ENCODE data around the gene FRY.

Gene FRY

GRCh38 chr13:32176696-32177095 is 145.1 kb downstream of the FRY start:
- no peak for DNase-seq

GRCh38 chr13:32178763-32179162 is 147.2 kb downstream of the FRY start:
- no peak for DNase-seq

- no peak for DNase-seq
Observed at GRCh38 chr13:32179708-32180107, 148.1 kb downstream of the FRY start.

GRCh38 chr13:32187651-32188050 is 156.1 kb downstream of the FRY start:
- DNase-seq: no peak

GRCh38 chr13:32191452-32191998 is 160.0 kb downstream of the FRY start:
- no peak for DNase-seq

GRCh38 chr13:32195713-32196112 is 164.1 kb downstream of the FRY start:
- DNase-seq: no peak

- no peak for DNase-seq
Observed at GRCh38 chr13:32199168-32199567, 167.6 kb downstream of the FRY start.

GRCh38 chr13:32200741-32201140 is 169.2 kb downstream of the FRY start:
- DNase-seq: no peak

- no peak for DNase-seq
Observed at GRCh38 chr13:32201809-32202208, 170.2 kb downstream of the FRY start.

GRCh38 chr13:32202268-32202667 is 170.7 kb downstream of the FRY start:
- no peak for DNase-seq

GRCh38 chr13:32203221-32203620 is 171.6 kb downstream of the FRY start:
- no peak for DNase-seq

GRCh38 chr13:32203736-32204135 is 172.2 kb downstream of the FRY start:
- no peak for DNase-seq

- no peak for DNase-seq
Observed at GRCh38 chr13:32205431-32206096, 174.0 kb downstream of the FRY start.

GRCh38 chr13:32206097-32206740 is 174.6 kb downstream of the FRY start:
- DNase-seq: no peak

- no peak for DNase-seq
Observed at GRCh38 chr13:32208860-32209259, 177.3 kb downstream of the FRY start.

GRCh38 chr13:32209652-32210051 is 178.1 kb downstream of the FRY start:
- peak; percentile 12 to 49 (median 26) for DNase-seq

- DNase-seq: no peak
Observed at GRCh38 chr13:32210101-32210500, 178.5 kb downstream of the FRY start.

GRCh38 chr13:32211813-32212212 is 180.2 kb downstream of the FRY start:
- DNase-seq: no peak

- DNase-seq: no peak
Observed at GRCh38 chr13:32212421-32212820, 180.8 kb downstream of the FRY start.

- no peak for DNase-seq
Observed at GRCh38 chr13:32213626-32214025, 182.1 kb downstream of the FRY start.

- DNase-seq: no peak
Observed at GRCh38 chr13:32214071-32214470, 182.5 kb downstream of the FRY start.

GRCh38 chr13:32216281-32216680 is 184.7 kb downstream of the FRY start:
- no peak for DNase-seq

- no peak for DNase-seq
Observed at GRCh38 chr13:32222046-32222676, 190.6 kb downstream of the FRY start.

- no peak for DNase-seq
Observed at GRCh38 chr13:32224916-32225315, 193.3 kb downstream of the FRY start.

All from suppressor macrophage (primary cell).